Neural progenitor cell (in vitro differentiated cells): Measurements from ENCODE around the gene SEMA3E. TPM values are rescaled to one million over a fixed set of nuclear protein-coding genes. Genes with fewer than 3 reads are reported as not detected.

Experiments used
- DNase-seq: peaks from one replicate; pipeline ENCODE4 v3.0.0-alpha.2; 2016; ENCODE audit warnings: low spot score
- H2AFZ ChIP-seq: fragments of 200-600 bp; sonication (generic); replicated peaks from 2 replicates; pipeline ENCODE4 v1.6.1; 2016; ENCODE audit warnings: antibody characterized with exemption
- H3F3A ChIP-seq: fragments of 200-600 bp; sonication (generic); 2 replicates; pipeline ENCODE4 v1.6.1; 2016; ENCODE audit warnings: antibody characterized with exemption, low read depth
- H3K27ac ChIP-seq: fragments of 200-600 bp; sonication (generic); 2 replicates; pipeline ENCODE4 v1.5.1; 2016; ENCODE audit warnings: mild to moderate bottlenecking
- H3K27me3 ChIP-seq: fragments of 200-600 bp; sonication (generic); 2 replicates; pipeline ENCODE4 v1.6.1; 2016; ENCODE audit warnings: mild to moderate bottlenecking, moderate library complexity
- H3K36me3 ChIP-seq: fragments of 200-600 bp; sonication (generic); 2 replicates; pipeline ENCODE4 v1.5.1; 2016
- H3K4me1 ChIP-seq: fragments of 200-600 bp; sonication (generic); 2 replicates; pipeline ENCODE4 v1.6.1; 2016; ENCODE audit warnings: mixed run types
- H3K4me2 ChIP-seq: fragments of 200-600 bp; sonication (generic); 2 replicates; pipeline ENCODE4 v1.6.1; 2016
- H3K4me3 ChIP-seq: fragments of 200-600 bp; sonication (generic); 2 replicates; pipeline ENCODE4 v1.5.1; 2016
- H3K79me2 ChIP-seq: fragments of 200-600 bp; sonication (generic); 2 replicates; pipeline ENCODE4 v1.6.1; 2016; ENCODE audit warnings: low read depth
- H3K9ac ChIP-seq: fragments of 200-600 bp; sonication (generic); 2 replicates; pipeline ENCODE4 v1.6.1; 2016
- H3K9me3 ChIP-seq: fragments of 200-600 bp; sonication (generic); 2 replicates; pipeline ENCODE4 v1.5.1; 2016; ENCODE audit warnings: low read depth
- H4K20me1 ChIP-seq: fragments of 200-600 bp; sonication (generic); 2 replicates; pipeline ENCODE4 v1.6.1; 2016; ENCODE audit warnings: low read depth
- H3K27ac Mint-ChIP-seq: 3 replicates; pipeline ENCODE4 v1.8.0; 2021; ENCODE audit warnings: mixed read lengths
- H3K27me3 Mint-ChIP-seq: 2 replicates; pipeline ENCODE4 v1.8.0; 2022; ENCODE audit warnings: low read depth, mild to moderate bottlenecking, inconsistent platforms, moderate library complexity, mixed read lengths; ENCODE audit not compliant: insufficient read depth
- H3K36me3 Mint-ChIP-seq: 3 replicates; pipeline ENCODE4 v1.8.0; 2021; ENCODE audit warnings: mixed read lengths
- H3K4me1 Mint-ChIP-seq: 3 replicates; pipeline ENCODE4 v1.8.0; 2021; ENCODE audit warnings: mixed read lengths
- H3K4me3 Mint-ChIP-seq: 3 replicates; pipeline ENCODE4 v1.8.0; 2021; ENCODE audit warnings: mild to moderate bottlenecking, moderate library complexity, mixed read lengths
- H3K9me3 Mint-ChIP-seq: 3 replicates; pipeline ENCODE4 v1.8.0; 2020; ENCODE audit warnings: mixed read lengths
- CTCF ChIP-seq: fragments of 200-600 bp; sonication (generic); IDR thresholded peaks from 2 replicates; pipeline ENCODE4 v1.5.1; 2017; ENCODE audit warnings: antibody characterized with exemption, mild to moderate bottlenecking
- EZH2 ChIP-seq: fragments of 200-600 bp; sonication (generic); IDR thresholded peaks from 2 replicates; pipeline ENCODE4 v1.6.1; 2017; ENCODE audit warnings: antibody characterized with exemption, mild to moderate bottlenecking, moderate library complexity
- EZH2phosphoT487 ChIP-seq: fragments of 200-600 bp; sonication (generic); IDR thresholded peaks from 2 replicates; pipeline ENCODE4 v1.6.1; 2017; ENCODE audit warnings: antibody characterized with exemption
- total RNA-seq: library from RNA; depleted of rRNA; stranded (reverse); fragments of >200 nt; gene quantifications from 2 replicates; pipeline ENCODE4 v1.2.3, GENCODE V29; 2015; ENCODE audit warnings: low replicate concordance

Gene SEMA3E
- total RNA-seq, 1 donor from 2014 or later = 5.5 TPM

GRCh38 chr7:83575436-83575835 is 73.5 kb downstream of the SEMA3E start:
- H3K36me3 Mint-ChIP-seq = no peaks in the 10 kb centered on the region
- Histone ChIP-seq H3K27me3 (no peaks in the 10 kb centered on the region), H3K9ac (no peak overlapping the region), H3K4me2 (no peak overlapping the region), H3K27ac (no peak overlapping the region), H2AFZ (no peak overlapping the region), H3K36me3 (no peaks in the 10 kb centered on the region), H3K79me2 (no peaks in the 10 kb centered on the region), H3K4me3 (no peak overlapping the region), H4K20me1 (no peaks in the 10 kb centered on the region), H3K4me1 (no peaks in the 10 kb centered on the region), H3K9me3 (no peaks in the 10 kb centered on the region), H3F3A (no peaks in the 10 kb centered on the region)
- H3K4me3 Mint-ChIP-seq = no peak overlapping the region
- TF ChIP-seq EZH2phosphoT487 (no peak), EZH2 (no peak), CTCF (no peak)
- no peaks in the 10 kb centered on the region for H3K9me3 Mint-ChIP-seq
- no peaks in the 10 kb centered on the region for H3K27me3 Mint-ChIP-seq
- no peak overlapping the region for H3K27ac Mint-ChIP-seq
- no peaks in the 10 kb centered on the region for H3K4me1 Mint-ChIP-seq
- no peak for DNase-seq

- no peak overlapping the region for H3K9ac ChIP-seq
- DNase-seq = no peak
- Mint-ChIP-seq H3K36me3 (no peaks in the 10 kb centered on the region), H3K4me1 (no peaks in the 10 kb centered on the region), H3K27ac (no peak overlapping the region), H3K9me3 (no peaks in the 10 kb centered on the region), H3K27me3 (no peaks in the 10 kb centered on the region), H3K4me3 (no peak overlapping the region)
- H2AFZ ChIP-seq = no peak overlapping the region
- no peak for TF ChIP-seq EZH2
- no peak for TF ChIP-seq CTCF
- no peak for TF ChIP-seq EZH2phosphoT487
- H3K27ac ChIP-seq = no peak overlapping the region
- no peaks in the 10 kb centered on the region for H3K4me1 ChIP-seq
- no peaks in the 10 kb centered on the region for H3K79me2 ChIP-seq
- no peaks in the 10 kb centered on the region for H3K27me3 ChIP-seq
- H4K20me1 ChIP-seq = no peaks in the 10 kb centered on the region
- H3K4me3 ChIP-seq = no peak overlapping the region
- H3K4me2 ChIP-seq = no peak overlapping the region
- H3K9me3 ChIP-seq = no peaks in the 10 kb centered on the region
- no peaks in the 10 kb centered on the region for H3F3A ChIP-seq
- H3K36me3 ChIP-seq = no peaks in the 10 kb centered on the region
Observed at GRCh38 chr7:83574616-83575015, 74.3 kb downstream of the SEMA3E start.

- H3K9me3 Mint-ChIP-seq = peaks cover 5% of the 10 kb centered on the region
- Histone ChIP-seq H3F3A (no peaks in the 10 kb centered on the region), H3K9me3 (no peaks in the 10 kb centered on the region), H3K4me1 (peaks cover 13% of the 10 kb centered on the region), H3K36me3 (no peaks in the 10 kb centered on the region), H3K27me3 (no peaks in the 10 kb centered on the region), H3K4me3 (no peak overlapping the region), H4K20me1 (no peaks in the 10 kb centered on the region), H3K79me2 (no peaks in the 10 kb centered on the region), H3K4me2 (no peak overlapping the region), H3K27ac (no peak overlapping the region), H3K9ac (no peak overlapping the region), H2AFZ (peak overlapping the region; percentile 72)
- TF ChIP-seq EZH2 (no peak), CTCF (no peak), EZH2phosphoT487 (no peak)
- peaks cover 1% of the 10 kb centered on the region for H3K36me3 Mint-ChIP-seq
- no peak overlapping the region for H3K4me3 Mint-ChIP-seq
- H3K4me1 Mint-ChIP-seq = peaks cover 3% of the 10 kb centered on the region
- no peak for DNase-seq
- H3K27ac Mint-ChIP-seq = no peak overlapping the region
- H3K27me3 Mint-ChIP-seq = peaks cover 2% of the 10 kb centered on the region
Observed at GRCh38 chr7:83562960-83563359, 86.0 kb downstream of the SEMA3E start.

GRCh38 chr7:83562289-83562688 is 86.7 kb downstream of the SEMA3E start:
- no peak overlapping the region for H3K4me3 Mint-ChIP-seq
- H3K36me3 Mint-ChIP-seq = peaks cover 1% of the 10 kb centered on the region
- H3K27me3 Mint-ChIP-seq = peaks cover 2% of the 10 kb centered on the region
- H3K9me3 Mint-ChIP-seq = peaks cover 5% of the 10 kb centered on the region
- H3K4me1 Mint-ChIP-seq = peaks cover 3% of the 10 kb centered on the region
- H3K4me1 ChIP-seq = peaks cover 13% of the 10 kb centered on the region
- peak overlapping the region; percentile 72 for H2AFZ ChIP-seq
- H3K27ac ChIP-seq = no peak overlapping the region
- no peaks in the 10 kb centered on the region for H4K20me1 ChIP-seq
- no peaks in the 10 kb centered on the region for H3K27me3 ChIP-seq
- no peak overlapping the region for H3K9ac ChIP-seq
- H3K9me3 ChIP-seq = no peaks in the 10 kb centered on the region
- no peak for DNase-seq
- no peak overlapping the region for H3K4me2 ChIP-seq
- no peak overlapping the region for H3K27ac Mint-ChIP-seq
- no peak overlapping the region for H3K4me3 ChIP-seq
- no peaks in the 10 kb centered on the region for H3K36me3 ChIP-seq
- no peaks in the 10 kb centered on the region for H3F3A ChIP-seq
- no peaks in the 10 kb centered on the region for H3K79me2 ChIP-seq
- no peak for TF ChIP-seq EZH2phosphoT487
- TF ChIP-seq CTCF = no peak
- no peak for TF ChIP-seq EZH2
